Esophagus muscularis mucosa (tissue), 3 donors: ENCODE results near the gene STN1.

Experiments used
- CTCF ChIP-seq, 3 experiments: fragments of 200-600 bp in 2 of 3; fragments of 450-650 bp in 1 of 3; sonication (generic) in 2 of 3; IDR thresholded peaks; one replicate each; pipeline ENCODE4 v1.5.1; 2017 to 2019; ENCODE audit warnings: antibody characterized with exemption in 3 of 3, mild to moderate bottlenecking in 2 of 3, moderate library complexity in 1 of 3
- POLR2A ChIP-seq: fragments of 450-650 bp; IDR thresholded peaks from one replicate; pipeline ENCODE4 v1.6.1; 2017; ENCODE audit warnings: antibody characterized with exemption, moderate library complexity, mild to moderate bottlenecking, low read depth

- TF ChIP-seq CTCF (IDR thresholded peaks at IDR 0.05), result peak in 1 of 3 experiments; percentile 17
- TF ChIP-seq POLR2A, result no peak
These were observed 49.6 kb upstream of the STN1 start for GRCh38 chr10:103967448-103968071.
